H1 (cell line): ENCODE results near the gene MAML3. TPM values are rescaled to one million over a fixed set of nuclear protein-coding genes. Genes with fewer than 3 reads are reported as not detected.

Experiments used
- CBX5 ChIP-seq: fragments of 300-800, 300-1000 bp; sonication (generic); IDR thresholded peaks from 2 replicates; pipeline ENCODE4 v1.7.1; 2016; ENCODE audit warnings: antibody characterized with exemption, low read length, low read depth
- JUND ChIP-seq: IDR thresholded peaks from 2 replicates; pipeline ENCODE4 v1.6.1; 2011; ENCODE audit warnings: mild to moderate bottlenecking, improper control_type of control experiment, low read length
- PHF8 ChIP-seq: fragments of 200-600 bp; sonication (generic); conservative IDR thresholded peaks from 2 replicates; pipeline ENCODE4 v1.7.1; 2012; ENCODE audit warnings: low read depth, mild to moderate bottlenecking, inconsistent platforms, low read length, moderate library complexity
- polyA plus RNA-seq, 7 experiments: library from polyadenylated mRNA; depleted of rRNA in 3 of 7; stranded (reverse) in 5 of 7; unstranded in 2 of 7; fragments of >200 nt in 5 of 7; fragments of 200-250 nt in 2 of 7; gene quantifications; 1 replicate in 5 of 7; 2 replicates in 1 of 7; 4 replicates in 1 of 7; pipeline versions ENCODE4 v1.2.1 to v1.2.3, GENCODE V29; 2011 to 2013; ENCODE audit warnings: missing spikeins in 2 of 7, mixed read lengths in 2 of 7
- total RNA-seq: library from RNA; stranded (reverse); fragmentation: NEBNext Ultra II Directional; extraction: Animal tissue kit (Norgen Biotek cat#: 25700); gene quantifications from 2 replicates; pipeline ENCODE4 v1.2.1, GENCODE V29; 2021
- TF ChIP-seq, protein P1 (sequence below): IDR thresholded peaks from 2 replicates; pipeline ENCODE4 v1.6.1; 2011; ENCODE audit warnings: low read depth, mild to moderate bottlenecking, low read length; ENCODE audit not compliant: insufficient read depth
- TF ChIP-seq, protein P2 (sequence below): IDR thresholded peaks from 2 replicates; pipeline ENCODE4 v1.6.1; 2011; ENCODE audit warnings: low read length, improper control_type of control experiment

The MAML3 gene
- total and polyA plus RNA-seq, 2 of the 8 experiments (the other 6 are each of a cell fraction or from before 2014, with no cell fraction given): 2.1 to 5.7 TPM

DNA sequence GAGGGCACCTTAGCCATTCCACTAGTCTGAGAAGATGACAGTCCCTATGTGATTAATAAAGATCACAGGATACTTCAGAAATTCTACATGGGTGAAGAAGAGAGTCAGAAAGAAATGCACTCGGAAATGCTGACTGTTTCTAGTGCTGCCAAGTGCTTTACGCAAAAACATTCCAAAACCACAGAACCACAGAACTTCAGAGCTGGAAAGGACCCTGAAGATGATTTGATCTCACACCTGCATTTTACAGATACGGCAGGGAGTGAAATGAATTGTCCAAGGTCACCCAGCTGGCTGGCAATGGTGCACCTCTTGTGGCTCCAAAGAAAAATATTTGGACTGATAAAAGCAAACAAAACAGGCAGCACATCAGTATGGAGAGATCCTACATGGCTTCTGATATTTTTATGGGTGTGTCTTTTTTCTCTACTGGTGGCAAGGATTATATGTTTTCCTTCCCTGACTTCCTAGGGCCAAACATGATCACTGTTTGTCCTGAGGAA lies 115.9 kb downstream of the MAML3 start (continued):
- TF ChIP-seq CBX5 (no peak), PHF8 (no peak), JUND (no peak)
- TF ChIP-seq, protein P1, sequence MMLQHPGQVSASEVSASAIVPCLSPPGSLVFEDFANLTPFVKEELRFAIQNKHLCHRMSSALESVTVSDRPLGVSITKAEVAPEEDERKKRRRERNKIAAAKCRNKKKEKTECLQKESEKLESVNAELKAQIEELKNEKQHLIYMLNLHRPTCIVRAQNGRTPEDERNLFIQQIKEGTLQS: no peak
- TF ChIP-seq, protein P2, sequence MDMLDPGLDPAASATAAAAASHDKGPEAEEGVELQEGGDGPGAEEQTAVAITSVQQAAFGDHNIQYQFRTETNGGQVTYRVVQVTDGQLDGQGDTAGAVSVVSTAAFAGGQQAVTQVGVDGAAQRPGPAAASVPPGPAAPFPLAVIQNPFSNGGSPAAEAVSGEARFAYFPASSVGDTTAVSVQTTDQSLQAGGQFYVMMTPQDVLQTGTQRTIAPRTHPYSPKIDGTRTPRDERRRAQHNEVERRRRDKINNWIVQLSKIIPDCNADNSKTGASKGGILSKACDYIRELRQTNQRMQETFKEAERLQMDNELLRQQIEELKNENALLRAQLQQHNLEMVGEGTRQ: no peak
